Measurements from ENCODE around the gene GSTP1.
"Not testable (repeated sequence)": the region's sequence is repeated elsewhere in the genome, so short reads cannot be mapped to it uniquely, and the experiment has no call there.

GSTP1 gene

GRCh38 chr11:67583247-67584204, at the start of gene GSTP1:
Gene GSTP1 (plus strand): TSS chr11:67583812. CDS start chr11:67583844, 32 bp downstream.
- peak; percentile 26 to 69 (median 62) for DNase-seq

GRCh38 chr11:67534070-67534679, 49.4 kb upstream of the GSTP1 start:
- no peak for DNase-seq

GRCh38 chr11:67535561-67535960, 48.1 kb upstream of the GSTP1 start:
- DNase-seq = no peak

- DNase-seq = no peak
Measured at GRCh38 chr11:67538306-67538705, 45.3 kb upstream of the GSTP1 start.

- no peak for DNase-seq
Measured at GRCh38 chr11:67538823-67539505, 44.6 kb upstream of the GSTP1 start.

GRCh38 chr11:67539550-67539949, 44.1 kb upstream of the GSTP1 start:
- no peak for DNase-seq

GRCh38 chr11:67541198-67541597, 42.4 kb upstream of the GSTP1 start:
- no peak for DNase-seq

- DNase-seq = no peak
Measured at GRCh38 chr11:67542169-67542568, 41.4 kb upstream of the GSTP1 start.

- DNase-seq = no peak
Measured at GRCh38 chr11:67542971-67543370, 40.6 kb upstream of the GSTP1 start.

GRCh38 chr11:67543585-67543984, 40.0 kb upstream of the GSTP1 start:
- DNase-seq = no peak

- no peak for DNase-seq
Measured at GRCh38 chr11:67544616-67545242, 38.9 kb upstream of the GSTP1 start.

GRCh38 chr11:67545280-67545679, 38.3 kb upstream of the GSTP1 start:
- no peak for DNase-seq

- not testable (repeated sequence) for DNase-seq
Measured at GRCh38 chr11:67548112-67548511, 35.5 kb upstream of the GSTP1 start.

- no peak for DNase-seq
Measured at GRCh38 chr11:67548555-67549110, 35.0 kb upstream of the GSTP1 start.

GRCh38 chr11:67551127-67551526, 32.5 kb upstream of the GSTP1 start:
- DNase-seq = no peak

GRCh38 chr11:67551697-67552096, 31.9 kb upstream of the GSTP1 start:
- not testable (repeated sequence) for DNase-seq

GRCh38 chr11:67556244-67556643, 27.4 kb upstream of the GSTP1 start:
- no peak for DNase-seq

GRCh38 chr11:67558084-67558772, 25.4 kb upstream of the GSTP1 start:
- DNase-seq = no peak

GRCh38 chr11:67561971-67562619, 21.5 kb upstream of the GSTP1 start:
- DNase-seq = no peak

- no peak for DNase-seq
Measured at GRCh38 chr11:67562963-67563704, 20.5 kb upstream of the GSTP1 start.

- not testable (repeated sequence) for DNase-seq
Measured at GRCh38 chr11:67563705-67564114, 19.9 kb upstream of the GSTP1 start.
